ENCODE data around the gene ZXDC. TPM values are rescaled to one million over a fixed set of nuclear protein-coding genes. Genes with fewer than 3 reads are reported as not detected.

The ZXDC gene
- total RNA-seq, 1 donor from 2014 or later: 29.4 TPM

DNA sequence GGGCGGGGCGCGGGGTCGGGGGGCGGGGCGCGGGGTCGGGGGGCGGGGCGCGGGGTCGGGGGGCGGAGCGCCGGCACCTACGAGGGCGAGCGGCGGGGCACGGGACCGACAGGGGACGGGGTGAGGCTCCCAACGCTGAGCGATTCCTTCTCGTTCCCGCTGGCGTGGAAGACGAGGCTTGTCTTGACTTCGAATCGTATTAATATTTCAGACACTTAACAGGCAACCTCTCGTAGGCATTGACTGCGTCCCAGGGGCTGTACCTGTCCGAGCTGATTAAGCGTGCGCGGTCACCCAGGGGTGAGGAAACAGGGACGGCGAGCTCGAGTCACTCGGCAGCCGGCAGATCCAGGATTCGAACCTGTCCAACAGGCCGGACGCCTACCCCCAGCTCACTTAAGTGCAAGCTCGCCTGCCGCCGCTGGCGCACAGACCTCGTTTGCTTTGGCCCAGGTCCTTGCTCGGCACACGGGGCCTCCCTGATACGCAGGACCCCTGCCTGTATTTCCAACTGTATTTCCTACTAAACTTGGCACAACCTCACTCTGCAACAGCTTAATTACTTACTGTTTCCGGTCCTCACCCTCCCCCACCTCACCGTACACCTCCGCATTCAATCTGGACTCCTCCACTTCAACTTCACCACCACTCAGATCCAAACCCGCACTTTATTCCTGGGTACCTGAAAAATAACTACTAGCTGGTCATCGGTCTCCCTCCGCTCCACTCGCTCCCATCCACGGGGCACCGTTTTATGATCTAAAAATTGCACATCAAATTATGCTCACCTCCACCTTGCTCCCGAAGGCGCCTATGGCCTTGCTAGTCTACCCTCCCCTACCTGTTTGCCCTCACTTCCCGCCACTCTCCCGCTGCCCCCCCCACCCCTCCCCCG is 722 bp upstream of the ZXDC start:
- DNase-seq (ENCODE audit: low spot score): no peak

DNA sequence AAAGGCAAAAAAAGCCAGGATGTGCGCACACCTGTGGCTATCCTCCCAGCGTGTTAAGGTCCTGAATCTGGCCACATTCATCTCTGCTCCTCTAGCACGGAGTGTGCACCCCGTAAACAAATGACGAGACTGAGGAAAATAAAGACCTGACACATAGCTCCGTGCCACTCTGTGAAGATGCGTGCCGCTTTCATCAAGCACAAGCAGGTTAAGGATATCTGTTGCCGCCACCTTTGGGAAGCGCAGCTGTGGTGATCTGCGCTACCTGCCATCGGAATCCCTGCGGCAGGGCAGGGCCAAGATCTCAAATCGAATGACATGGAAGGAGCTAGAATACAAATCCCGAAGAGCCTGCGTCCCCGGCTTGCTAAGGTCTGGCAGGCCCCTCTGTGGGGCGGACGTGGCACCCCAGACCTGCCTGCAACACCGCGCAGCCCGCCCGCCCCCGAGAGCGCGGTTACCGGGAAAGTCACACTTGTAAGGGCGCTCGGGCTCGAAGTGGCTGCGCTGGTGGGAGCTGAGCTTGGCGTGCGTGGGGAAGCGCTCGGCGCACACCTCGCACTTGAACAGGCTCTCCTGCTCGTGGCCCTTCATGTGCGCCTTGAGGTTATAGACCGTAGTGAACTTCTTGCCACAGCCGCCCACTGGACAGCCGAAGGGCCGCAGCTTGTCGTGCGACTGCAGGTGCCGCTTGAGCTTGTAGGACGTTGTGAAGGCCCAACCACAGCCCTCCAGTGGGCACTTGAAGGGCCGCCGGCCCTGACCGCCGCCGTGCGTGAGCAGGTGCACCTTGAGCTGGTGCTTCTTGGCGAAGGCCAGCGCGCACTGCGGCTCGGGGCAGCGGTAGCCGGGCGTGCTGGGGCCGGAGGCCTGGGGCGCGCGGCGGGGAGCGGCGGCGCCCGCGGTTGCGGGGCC is 936 bp downstream of the ZXDC start:
- DNase-seq (ENCODE audit: low spot score): no peak

DNA sequence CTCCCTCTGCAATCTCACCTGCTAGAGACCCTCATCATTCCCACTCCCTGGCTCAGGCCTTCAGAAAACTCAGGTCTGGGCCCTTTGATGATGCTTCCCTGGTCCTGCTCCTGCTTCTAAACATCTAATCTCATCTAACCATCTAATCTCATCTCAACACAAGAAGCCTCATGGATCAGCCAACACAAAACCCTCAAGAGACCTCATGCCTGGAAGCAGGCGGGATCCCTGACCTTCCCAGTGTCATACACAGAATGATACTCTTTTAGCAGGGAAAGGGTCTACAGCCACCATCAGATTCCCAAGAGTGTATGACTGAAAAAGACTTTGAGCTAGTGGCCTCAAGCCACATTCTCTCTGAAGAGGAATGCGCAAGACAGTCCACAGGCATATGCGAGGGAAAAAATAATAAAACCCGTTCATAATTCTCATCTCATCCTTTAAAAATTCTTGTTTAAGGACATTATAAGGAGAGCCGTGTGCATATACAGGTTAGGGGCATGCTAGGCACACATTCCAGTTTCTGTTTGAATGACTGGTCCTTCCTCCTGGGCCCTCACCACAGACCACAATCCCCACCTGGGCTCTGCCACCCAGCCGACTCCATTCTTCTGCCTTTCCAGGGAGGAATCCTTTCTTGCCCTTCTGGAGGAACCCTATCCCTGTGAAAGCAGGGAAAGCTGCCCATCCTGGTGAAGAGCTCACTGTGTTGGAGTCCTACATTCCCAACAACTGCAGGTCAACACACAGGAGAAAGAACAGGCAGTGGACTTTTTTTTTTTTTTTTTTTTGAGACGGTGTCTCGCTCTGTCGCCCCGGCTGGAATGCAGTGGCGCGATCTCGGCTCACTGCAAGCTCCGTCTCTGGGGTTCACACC is 2.2 kb downstream of the ZXDC start:
- no peak for DNase-seq (ENCODE audit: low spot score)

DNA sequence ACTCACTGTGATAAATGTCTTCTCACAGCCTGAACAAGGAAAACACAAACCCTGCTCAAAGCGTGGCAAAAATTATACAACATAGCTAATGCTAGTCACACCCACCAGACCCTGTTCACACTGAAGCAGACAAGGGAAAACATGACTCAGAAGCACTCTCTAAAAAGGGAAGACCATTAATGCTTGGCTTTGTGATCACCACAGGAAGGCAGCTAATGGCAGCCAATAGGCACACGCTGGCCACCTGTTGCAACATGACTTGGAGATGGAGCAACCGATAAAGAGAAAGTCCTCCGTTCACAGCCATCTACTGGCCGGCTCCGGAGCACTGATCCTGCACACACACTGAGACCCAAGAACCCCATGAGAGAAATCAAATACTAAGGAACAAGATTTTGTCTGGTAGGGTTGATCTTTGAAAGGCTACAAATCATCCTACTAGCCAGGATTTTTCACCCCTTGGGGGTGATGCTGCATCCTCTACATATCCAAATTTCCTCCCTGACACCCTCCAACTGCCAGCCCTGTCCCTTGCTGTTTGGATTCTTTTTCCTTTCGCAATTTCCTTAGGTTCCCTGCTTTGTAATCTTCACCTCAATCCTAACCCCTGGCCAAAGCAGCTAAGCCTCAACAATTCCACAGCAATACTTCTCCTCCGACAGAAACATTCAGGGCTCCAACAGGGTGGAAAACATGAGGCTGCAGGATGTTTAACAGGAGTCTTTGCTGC is 3.2 kb downstream of the ZXDC start:
- DNase-seq (ENCODE audit: low spot score): peak; percentile 88

DNA sequence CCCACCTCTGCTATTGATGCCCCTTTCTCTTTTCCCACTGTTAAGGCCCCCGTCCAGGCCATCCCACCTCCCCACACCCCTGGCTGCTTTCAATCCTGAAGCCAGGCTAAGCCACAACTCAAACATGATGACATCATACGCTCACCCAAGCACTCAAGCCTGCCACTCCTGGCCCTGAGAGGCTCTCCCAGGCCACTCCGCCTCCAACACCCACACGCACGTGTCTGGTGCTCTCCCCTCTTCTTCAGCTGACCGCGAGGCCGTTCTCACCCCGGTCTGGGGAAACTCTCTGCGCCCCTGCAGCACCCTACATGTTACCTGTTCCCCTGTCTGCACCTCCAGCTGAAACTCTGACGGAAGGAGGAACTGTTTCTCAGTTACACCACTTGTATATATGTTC is 6.2 kb downstream of the ZXDC start:
- peak; percentile 41 for DNase-seq (ENCODE audit: low spot score)

DNA sequence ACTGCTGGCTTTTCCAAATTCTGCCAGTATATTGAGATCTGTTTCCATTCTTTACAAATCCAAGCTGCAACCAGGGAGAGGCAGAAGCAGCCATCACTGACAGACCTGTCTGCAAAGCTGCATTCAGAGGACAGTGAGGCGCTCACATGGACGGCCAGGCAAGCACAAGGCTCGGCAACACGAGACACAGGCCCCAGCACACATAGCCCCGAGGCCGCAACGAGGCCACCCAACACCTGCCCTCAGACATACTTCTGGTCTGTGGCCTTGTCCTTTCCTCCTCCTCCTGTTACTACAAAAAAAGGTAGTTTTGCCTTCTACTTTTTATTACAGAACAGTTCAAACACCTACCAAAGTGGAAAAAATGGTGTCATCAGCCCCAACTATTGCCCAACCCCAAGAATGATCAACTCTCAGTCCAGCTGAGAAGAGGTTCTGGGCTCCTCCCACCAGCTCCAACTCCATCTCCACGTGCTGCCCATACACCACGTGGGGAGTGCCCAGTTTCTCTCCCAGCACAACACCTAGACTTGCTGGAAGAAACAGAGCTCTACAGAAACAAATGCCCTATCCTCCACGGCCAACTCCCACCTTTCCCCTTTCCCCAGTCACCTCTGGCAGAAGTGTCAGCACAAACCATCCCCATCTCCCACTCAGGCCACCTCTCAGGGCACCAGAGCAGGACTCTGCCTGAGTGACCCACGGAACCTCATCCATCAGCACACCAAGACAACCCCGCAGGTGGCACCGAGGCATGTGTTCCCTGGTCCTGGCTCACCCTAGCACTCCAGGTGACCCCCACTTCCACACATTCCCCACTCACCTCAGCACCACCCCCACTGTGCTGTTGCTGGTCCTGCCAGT is 7.4 kb downstream of the ZXDC start:
- peak; percentile 51 for DNase-seq (ENCODE audit: low spot score)

DNA sequence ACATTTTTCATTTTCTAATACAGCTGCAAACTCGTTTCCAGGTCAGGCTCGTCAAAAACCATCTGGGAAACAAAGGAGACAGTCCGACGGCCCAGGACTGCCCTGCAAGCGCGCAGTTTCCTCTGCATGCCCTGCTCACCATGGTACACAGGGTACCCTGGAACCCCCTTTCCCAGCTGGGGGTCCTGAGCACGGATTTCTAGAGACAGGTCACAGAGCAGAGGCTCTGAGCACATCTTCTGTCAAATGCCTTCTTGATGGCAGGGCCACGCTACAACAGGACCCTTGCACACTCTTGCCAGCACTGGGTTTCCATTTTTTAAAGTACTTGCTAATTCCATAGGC is 8.1 kb downstream of the ZXDC start:
- no peak for DNase-seq (ENCODE audit: low spot score)

DNA sequence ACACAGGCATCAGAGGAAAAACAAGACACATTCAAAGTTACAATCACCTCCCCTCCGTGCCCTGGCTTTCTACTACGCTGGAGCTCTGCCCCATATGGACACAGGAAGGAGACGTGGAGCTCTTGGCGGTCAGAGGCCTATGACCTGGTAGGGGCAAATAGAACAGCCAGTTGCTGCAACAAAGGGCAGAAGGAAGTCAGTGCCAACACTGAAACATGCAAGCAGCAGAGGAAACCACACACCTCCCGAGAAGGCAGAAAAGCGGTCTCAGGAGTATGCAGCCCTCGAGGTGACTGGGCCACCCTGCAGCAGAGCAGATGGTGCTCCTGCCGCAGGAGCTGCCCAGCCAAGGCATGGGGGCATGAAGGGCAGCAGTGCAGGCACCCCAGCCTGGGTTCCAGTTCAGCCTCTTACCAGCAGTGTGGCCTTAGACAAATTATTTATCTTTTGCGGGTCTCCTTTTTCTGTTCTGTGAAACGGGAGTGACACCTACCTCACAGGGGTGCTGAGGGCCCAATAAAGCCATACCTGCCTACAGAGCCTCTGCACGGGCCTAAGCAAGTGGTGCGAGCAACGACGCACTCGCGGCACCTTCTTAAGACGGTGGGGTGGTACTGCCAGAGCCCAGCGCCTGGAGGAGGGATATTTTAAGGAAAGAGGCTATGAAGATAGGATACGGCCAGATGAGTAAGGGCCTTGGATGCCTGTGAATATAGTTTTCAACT is 8.6 kb downstream of the ZXDC start:
- DNase-seq (ENCODE audit: low spot score): peak; percentile 77

DNA sequence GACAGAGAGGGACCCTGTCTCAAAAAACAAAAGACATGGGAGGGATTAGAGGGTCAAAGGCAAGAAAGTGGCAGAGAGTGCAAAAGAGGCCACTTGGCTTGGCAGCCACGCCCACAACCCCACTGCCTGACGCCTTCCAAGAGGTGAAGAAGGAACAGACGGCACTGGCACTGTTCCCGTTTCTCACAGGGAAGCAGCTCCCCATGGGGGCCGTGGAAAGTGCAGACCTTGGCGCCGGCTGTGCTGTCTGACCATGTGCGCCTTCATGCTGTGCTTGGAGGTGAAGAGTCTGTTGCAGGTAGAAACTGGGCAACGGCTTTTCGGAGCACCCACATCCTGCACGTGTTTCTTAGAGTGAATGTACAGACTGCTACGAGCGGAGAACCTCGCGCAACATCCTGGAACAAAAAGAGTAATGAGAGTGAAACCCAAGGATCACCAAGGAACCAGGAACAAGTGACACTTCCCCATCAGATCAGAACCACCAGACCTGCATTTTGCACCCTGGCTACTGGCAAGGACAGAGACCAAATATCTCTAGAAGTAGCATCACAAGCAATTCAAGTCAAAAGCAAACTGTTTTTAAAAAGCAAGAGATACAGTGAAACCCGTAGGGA is 9.7 kb downstream of the ZXDC start:
- peak; percentile 78 for DNase-seq (ENCODE audit: low spot score)

DNA sequence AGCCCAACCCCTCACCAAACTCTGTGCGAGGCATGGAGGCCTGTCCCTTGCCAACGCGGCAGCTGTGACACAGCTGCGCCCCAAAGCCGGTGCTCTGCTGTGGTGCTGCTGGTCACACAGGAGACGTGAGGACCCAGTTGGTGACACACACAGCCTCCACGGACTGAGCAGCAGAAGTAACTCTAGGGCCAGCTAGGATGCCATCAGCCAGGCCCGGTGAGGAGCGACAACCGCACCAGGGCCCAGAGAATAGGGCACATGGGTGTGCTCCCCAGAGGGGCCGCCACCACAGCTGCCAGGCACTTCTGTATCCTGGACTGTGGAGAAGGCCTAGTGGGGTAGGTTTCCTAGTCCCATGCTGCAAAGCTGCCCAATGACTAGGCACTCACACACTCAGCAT is 10.7 kb downstream of the ZXDC start:
- peak; percentile 86 for DNase-seq (ENCODE audit: low spot score)

DNA sequence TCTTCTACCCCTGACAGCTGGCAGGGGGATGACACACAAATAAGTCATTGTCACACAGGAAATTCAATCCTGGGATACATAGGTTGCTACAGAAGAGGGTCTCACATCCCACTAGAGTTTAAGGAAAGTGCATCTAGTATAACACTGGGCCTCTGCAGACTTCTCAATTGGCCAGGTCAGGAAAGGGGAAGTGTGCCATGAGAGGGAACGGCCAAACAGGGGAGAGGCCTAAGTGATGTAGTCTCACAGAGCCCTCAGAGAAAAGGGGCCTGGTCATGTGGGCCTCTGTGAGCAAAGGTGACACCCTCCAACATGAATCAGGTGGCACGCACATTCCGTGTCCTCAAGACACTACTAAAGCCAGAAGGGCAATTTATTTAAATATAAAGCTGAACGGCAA is 11.2 kb downstream of the ZXDC start:
- no peak for DNase-seq (ENCODE audit: low spot score)

DNA sequence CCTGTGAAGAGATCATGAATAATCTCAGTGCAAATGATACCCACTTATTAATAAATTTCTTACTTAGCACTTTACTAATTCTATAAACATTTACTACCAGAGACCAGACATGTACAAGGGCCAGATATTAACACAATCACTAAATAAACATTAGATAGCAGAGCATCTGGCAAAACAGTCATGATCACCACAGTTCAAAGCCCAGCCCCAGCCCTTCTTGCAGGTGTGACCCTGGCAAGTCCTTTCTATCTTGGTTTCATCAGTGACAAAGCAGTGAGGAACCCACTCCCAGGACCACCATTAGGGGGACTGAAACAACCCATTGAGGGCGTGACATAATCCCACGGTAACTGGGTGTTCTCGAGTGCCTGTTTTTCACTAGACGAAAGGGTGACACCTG is 11.6 kb downstream of the ZXDC start:
- DNase-seq (ENCODE audit: low spot score): peak; percentile 22

DNA sequence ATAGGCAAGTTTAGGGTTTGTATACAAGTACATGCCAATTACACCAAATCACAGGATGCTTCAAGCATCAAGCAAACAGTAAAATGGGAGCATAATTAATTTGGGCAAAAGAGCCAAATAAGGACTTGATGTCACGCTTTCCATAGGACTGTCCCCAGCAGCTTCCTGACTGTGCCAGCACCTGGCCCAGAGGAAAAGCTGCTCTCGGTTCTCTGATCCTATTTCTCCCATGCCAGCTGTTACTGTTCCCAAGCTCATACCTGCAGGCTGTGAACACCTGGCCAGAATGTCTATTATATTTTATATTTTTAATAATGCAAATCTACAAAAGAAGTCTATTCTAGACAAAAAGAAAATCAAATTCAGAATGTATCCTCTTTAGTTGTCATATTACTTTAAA is 12.2 kb downstream of the ZXDC start:
- no peak for DNase-seq (ENCODE audit: low spot score)

DNA sequence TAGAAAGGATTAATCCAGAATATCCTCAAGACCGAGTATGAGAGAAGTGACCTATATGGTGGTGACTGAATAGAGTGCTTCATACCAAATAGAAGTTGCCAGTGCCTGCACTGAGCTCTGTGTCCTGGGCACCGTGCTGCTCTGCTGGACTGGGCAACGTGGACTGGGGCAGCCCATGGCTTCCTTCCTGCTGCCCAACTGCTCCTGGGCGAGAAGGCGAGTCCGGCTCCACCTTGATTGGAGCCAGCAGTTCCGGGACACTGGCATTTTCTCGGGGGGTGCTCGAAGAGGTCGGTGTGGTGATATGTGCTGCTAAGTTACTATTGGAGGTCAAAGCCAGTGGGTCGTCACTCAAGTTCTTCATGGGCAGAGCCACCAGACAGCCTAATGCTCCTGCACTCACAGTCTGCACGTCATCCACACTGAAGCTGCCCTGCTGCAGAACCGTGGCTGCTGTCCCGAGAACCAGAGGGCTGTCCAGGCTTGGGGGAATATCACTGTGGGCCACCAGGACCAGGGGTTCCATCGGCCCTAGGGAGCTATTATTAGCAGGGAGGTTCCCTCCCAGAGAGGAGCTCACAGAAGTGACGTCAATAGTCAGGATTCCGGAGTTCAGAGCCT is 14.1 kb downstream of the ZXDC start:
- DNase-seq (ENCODE audit: low spot score): peak; percentile 43

DNA sequence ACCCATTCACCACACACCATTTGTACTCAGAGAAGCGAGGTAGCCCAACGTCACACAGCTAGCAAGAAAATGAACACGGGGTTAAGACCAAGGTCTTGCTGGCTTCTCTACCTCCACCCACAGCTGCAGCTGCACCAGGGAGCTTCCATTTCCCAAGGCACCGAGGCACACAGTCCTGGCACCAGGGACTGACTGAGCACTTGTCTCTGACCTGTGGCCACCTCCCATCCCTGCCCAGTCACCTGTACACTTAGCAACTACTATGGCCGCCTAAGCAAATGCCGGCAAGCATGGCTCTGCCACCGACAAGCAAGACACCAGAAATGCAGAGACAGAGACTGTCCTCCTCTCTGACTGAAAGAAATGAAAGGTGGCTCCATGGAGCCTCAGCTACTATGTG is 15.3 kb downstream of the ZXDC start:
- peak; percentile 51 for DNase-seq (ENCODE audit: low spot score)

DNA sequence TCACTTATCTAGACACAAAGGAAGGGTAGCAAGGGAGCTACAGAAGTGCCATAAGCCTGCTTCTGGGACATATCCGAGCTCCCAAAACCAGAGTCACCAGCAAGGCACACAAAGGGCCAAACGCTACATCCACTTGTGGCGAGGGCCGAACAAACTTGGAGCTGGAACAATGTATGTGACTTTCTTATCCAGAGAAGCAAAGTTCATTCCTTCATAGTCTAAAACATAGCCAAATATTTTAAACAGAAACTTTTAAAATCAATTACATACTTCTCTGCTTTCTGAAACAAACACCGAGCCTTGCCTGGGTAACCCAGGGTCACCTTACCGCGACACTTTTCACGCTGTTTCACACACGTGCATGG is 15.9 kb downstream of the ZXDC start:
- DNase-seq (ENCODE audit: low spot score): no peak

DNA sequence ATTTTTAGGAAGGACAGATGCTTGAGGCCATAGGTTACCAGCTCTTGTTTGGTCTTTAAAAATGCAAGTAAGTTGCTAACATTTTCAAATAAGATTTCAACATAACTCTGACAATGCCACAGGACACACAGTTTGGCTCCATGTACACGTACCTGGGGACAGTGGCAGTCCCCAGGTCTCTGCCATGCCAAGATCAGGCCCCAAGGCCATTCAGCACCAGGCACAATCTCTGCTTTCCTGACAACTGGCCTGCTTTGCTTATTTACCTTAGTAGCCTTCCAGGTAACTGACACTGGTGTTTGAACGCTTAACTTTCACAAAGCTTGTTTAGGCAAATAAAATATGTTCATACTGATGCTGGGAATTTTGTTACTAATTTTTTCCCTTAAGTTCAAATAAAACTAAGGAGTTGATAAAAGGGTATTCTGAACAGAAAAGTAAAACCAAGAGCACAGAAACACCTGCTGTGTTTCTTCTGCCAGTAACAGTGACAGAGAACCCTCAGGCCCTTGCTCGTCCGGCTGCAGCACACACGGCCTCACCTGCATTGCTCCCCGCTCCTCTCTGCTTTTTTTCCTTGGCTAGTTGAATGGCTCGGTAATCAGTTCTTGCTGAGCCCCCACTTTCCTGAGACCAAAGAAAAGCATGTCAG is 16.5 kb downstream of the ZXDC start:
- DNase-seq (ENCODE audit: low spot score): no peak

Data from mesenteric fat pad (tissue), 1 donor.